ENCODE measurements around the gene MS4A8. TPM values are rescaled to one million over a fixed set of nuclear protein-coding genes. Genes with fewer than 3 reads are reported as not detected.
"Not testable (repeated sequence)": the region's sequence is repeated elsewhere in the genome, so short reads cannot be mapped to it uniquely, and the experiment has no call there.

Gene MS4A8
- total RNA-seq, 1 donor from 2014 or later: not detected

- TF ChIP-seq, protein P1, sequence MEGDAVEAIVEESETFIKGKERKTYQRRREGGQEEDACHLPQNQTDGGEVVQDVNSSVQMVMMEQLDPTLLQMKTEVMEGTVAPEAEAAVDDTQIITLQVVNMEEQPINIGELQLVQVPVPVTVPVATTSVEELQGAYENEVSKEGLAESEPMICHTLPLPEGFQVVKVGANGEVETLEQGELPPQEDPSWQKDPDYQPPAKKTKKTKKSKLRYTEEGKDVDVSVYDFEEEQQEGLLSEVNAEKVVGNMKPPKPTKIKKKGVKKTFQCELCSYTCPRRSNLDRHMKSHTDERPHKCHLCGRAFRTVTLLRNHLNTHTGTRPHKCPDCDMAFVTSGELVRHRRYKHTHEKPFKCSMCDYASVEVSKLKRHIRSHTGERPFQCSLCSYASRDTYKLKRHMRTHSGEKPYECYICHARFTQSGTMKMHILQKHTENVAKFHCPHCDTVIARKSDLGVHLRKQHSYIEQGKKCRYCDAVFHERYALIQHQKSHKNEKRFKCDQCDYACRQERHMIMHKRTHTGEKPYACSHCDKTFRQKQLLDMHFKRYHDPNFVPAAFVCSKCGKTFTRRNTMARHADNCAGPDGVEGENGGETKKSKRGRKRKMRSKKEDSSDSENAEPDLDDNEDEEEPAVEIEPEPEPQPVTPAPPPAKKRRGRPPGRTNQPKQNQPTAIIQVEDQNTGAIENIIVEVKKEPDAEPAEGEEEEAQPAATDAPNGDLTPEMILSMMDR (conservative IDR thresholded peaks at IDR 0.05; ENCODE audit: low read depth, low read length): peak; percentile 17
- no peak for DNase-seq (ENCODE audit: low read depth)
- H3K4me3 ChIP-seq (ENCODE audit: low read depth, low read length): no peak overlapping the region
Measured at GRCh38 chr11:60710482-60710881, 11.1 kb downstream of the MS4A8 start.

DNA sequence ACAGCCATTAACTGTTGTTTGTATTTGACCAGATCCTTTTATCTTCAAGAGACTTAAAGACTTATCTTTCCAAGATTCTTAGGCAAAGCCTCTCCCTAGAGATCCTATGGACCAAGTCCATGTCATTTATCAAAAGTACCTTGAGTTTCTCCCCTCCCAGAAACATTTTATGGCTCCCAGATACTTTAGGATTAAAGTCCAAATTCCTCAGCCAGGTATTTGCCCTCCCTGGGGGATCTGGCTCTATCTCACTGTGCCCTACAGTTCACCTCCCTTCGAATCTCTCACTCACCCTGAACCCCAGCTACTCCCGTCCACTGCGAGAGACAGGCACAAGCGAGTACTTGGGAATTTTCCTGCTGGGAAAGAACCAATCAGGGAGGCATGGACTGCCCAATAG is 11.9 kb downstream of the MS4A8 start:
- no peak for DNase-seq (ENCODE audit: low read depth)
- H3K4me3 ChIP-seq (ENCODE audit: low read depth, low read length): no peak overlapping the region
- TF ChIP-seq, protein P1 (conservative IDR thresholded peaks at IDR 0.05; ENCODE audit: low read depth, low read length): no peak

DNA sequence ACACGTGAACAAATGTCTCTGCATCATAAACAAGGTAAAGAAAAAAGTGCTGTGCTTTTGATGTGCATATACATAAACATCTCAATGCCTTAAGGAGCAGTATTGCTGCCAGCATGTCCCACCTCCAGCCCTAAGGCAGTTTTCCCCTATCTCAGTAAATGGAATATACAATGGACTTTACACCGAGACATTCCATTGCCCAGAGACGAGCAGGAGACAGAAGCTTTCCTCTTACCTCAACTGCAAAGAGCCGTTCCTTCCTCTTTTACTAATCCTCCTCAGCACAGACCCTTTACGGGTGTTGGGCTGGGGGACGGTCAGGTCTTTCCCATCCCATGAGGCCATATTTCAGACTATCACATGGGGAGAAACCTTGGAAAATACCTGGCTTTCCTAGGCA is 14.0 kb downstream of the MS4A8 start:
- not testable (repeated sequence) for DNase-seq (ENCODE audit: low read depth); H3K4me3 ChIP-seq (ENCODE audit: low read depth, low read length)

- DNase-seq (ENCODE audit: low read depth): no peak
- TF ChIP-seq, protein P1 (conservative IDR thresholded peaks at IDR 0.05; ENCODE audit: low read depth, low read length): no peak
- no peak overlapping the region for H3K4me3 ChIP-seq (ENCODE audit: low read depth, low read length)
Measured at GRCh38 chr11:60717956-60718355, 18.5 kb downstream of the MS4A8 start.

DNA sequence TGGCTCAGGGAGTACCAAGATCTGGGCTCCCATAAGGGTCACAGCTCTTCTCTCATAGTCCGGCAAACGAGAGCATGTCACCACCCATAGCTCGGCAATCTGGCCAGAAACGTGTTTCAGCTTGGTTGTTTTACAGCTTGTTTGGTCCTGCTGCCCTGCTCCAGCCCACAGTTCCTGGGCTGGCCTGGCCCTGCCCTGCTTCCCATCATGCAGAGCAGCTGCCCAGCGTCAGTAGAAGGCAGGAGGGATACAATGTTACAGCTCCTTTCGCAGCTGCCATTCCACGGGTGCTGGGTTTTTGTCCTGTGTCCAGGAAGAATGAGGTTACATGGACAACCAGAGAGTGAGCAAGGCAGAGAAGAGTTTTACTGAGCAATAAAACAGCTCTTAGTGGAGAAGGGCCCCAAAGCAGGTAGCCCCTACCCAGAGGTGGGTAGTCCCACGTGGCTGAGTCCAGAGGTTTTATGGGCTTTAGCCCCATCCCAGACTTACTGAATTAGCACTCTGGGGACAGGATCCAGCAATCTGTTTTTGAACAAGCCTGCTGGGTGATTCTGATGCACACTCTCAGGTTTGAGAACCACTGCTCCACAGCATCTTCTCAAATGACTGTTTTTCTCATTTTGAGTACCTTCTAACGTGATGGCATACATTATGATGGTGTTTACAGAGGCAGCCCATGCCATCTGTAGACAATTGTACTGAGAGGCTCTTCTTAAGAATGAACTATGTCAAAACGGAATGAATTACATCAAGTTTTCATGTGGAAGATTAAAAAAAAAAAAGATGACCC is 19.3 kb downstream of the MS4A8 start:
- TF ChIP-seq, protein P1 (conservative IDR thresholded peaks at IDR 0.05; ENCODE audit: low read depth, low read length): no peak
- H3K4me3 ChIP-seq (ENCODE audit: low read depth, low read length): no peak overlapping the region
- DNase-seq (ENCODE audit: low read depth): no peak

DNA sequence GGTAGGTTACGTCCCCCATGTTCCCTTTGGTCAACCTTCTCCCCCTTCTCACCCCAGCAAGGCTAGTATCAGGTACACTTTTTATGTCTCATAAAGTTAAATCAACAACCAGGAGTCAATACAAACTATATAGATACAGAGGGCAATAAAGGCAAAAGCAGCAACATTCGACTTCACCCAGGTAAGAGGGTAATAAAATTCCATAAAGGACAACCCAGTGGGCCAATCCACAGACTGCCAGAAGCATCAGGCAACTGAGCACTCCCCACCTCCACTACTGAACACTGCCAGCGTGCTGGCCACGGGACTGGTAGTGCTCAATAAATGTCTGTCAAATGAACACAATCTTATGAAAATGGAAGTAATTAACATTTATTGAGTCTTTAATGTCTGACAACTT is 20.0 kb downstream of the MS4A8 start:
- TF ChIP-seq, protein P1 (conservative IDR thresholded peaks at IDR 0.05; ENCODE audit: low read depth, low read length): no peak
- no peak overlapping the region for H3K4me3 ChIP-seq (ENCODE audit: low read depth, low read length)
- no peak for DNase-seq (ENCODE audit: low read depth)

- TF ChIP-seq, protein P1 (conservative IDR thresholded peaks at IDR 0.05; ENCODE audit: low read depth, low read length): no peak
- no peak for DNase-seq (ENCODE audit: low read depth)
- H3K4me3 ChIP-seq (ENCODE audit: low read depth, low read length): no peak overlapping the region
Measured at GRCh38 chr11:60720460-60720859, 21.0 kb downstream of the MS4A8 start.

Measured in epithelial cell of proximal tubule (primary cell).